Activated T-cell treated with anti-CD3 and anti-CD28 coated beads, Interleukin-2, amount 50 U/mL, for 72 hours (primary cell): ENCODE data around the gene CHTOP. TPM values are rescaled to one million over a fixed set of nuclear protein-coding genes. Genes with fewer than 3 reads are reported as not detected.

ENCODE experiments used
- ATAC-seq, 2 donors: fragments of 150-1000 bp; cut with Tn5 transposase; replicated peaks in 1 of 2; 2 replicates each; pipeline ENCODE4 v1.10.0; 2021; ENCODE audit warnings: moderate library complexity in 2 of 2, mild to moderate bottlenecking in 1 of 2
- DNase-seq, 2 donors: peaks; one replicate each; pipeline ENCODE4 v3.0.0; 2021 to 2022; ENCODE audit warnings: mixed read lengths in 1 of 2
- H3K27ac Mint-ChIP-seq: one replicate; pipeline ENCODE4 v1.8.0; 2022; ENCODE audit warnings: mild to moderate bottlenecking, moderate library complexity, mixed read lengths
- H3K27me3 Mint-ChIP-seq: one replicate; pipeline ENCODE4 v1.8.0; 2022; ENCODE audit warnings: low read depth, mixed read lengths
- H3K36me3 Mint-ChIP-seq, 2 donors: one replicate each; pipeline ENCODE4 v1.8.0; 2022; ENCODE audit warnings: mixed read lengths in 2 of 2, mild to moderate bottlenecking in 1 of 2; ENCODE audit not compliant: insufficient read depth in 2 of 2
- H3K4me1 Mint-ChIP-seq: one replicate; pipeline ENCODE4 v1.8.0; 2022; ENCODE audit warnings: low read depth, mixed read lengths
- H3K4me3 Mint-ChIP-seq, 2 donors: one replicate each; pipeline ENCODE4 v1.8.0; 2022; ENCODE audit warnings: mild to moderate bottlenecking in 2 of 2, mixed read lengths in 2 of 2, moderate library complexity in 2 of 2
- H3K9me3 Mint-ChIP-seq, 2 donors: one replicate each; pipeline ENCODE4 v1.8.0; 2022; ENCODE audit warnings: mixed read lengths in 2 of 2
- total RNA-seq, 2 donors: library from RNA; stranded (reverse); gene quantifications; one replicate each; pipeline ENCODE4 v1.2.3, GENCODE V29; 2022

Gene CHTOP
- total RNA-seq, 2 donors from 2014 or later, result 95.8 to 107 TPM

GRCh38 chr1:153608089-153608682, 25.7 kb upstream of the CHTOP start:
- no peak for DNase-seq
- H3K4me3 Mint-ChIP-seq, result no peak overlapping the region
- no peaks in the 10 kb centered on the region for H3K36me3 Mint-ChIP-seq
- no peaks in the 10 kb centered on the region for H3K9me3 Mint-ChIP-seq
- no peak overlapping the region for H3K27ac Mint-ChIP-seq
- no peak for ATAC-seq
- H3K4me1 Mint-ChIP-seq, result no peaks in the 10 kb centered on the region
- H3K27me3 Mint-ChIP-seq, result no peaks in the 10 kb centered on the region

- DNase-seq, result no peak
- ATAC-seq, result no peak
- Mint-ChIP-seq H3K9me3 (no peaks in the 10 kb centered on the region), H3K4me3 (no peak overlapping the region), H3K27me3 (no peaks in the 10 kb centered on the region), H3K4me1 (no peaks in the 10 kb centered on the region), H3K27ac (no peak overlapping the region), H3K36me3 (no peaks in the 10 kb centered on the region)
These were observed 24.9 kb upstream of the CHTOP start for GRCh38 chr1:153608742-153609584.

GRCh38 chr1:153609585-153609907, 24.3 kb upstream of the CHTOP start:
- DNase-seq (no peak), ATAC-seq (no peak)
- no peaks in the 10 kb centered on the region for H3K27me3 Mint-ChIP-seq
- H3K4me3 Mint-ChIP-seq, result no peak overlapping the region
- no peaks in the 10 kb centered on the region for H3K9me3 Mint-ChIP-seq
- no peaks in the 10 kb centered on the region for H3K36me3 Mint-ChIP-seq
- H3K27ac Mint-ChIP-seq, result no peak overlapping the region
- no peaks in the 10 kb centered on the region for H3K4me1 Mint-ChIP-seq

DNA sequence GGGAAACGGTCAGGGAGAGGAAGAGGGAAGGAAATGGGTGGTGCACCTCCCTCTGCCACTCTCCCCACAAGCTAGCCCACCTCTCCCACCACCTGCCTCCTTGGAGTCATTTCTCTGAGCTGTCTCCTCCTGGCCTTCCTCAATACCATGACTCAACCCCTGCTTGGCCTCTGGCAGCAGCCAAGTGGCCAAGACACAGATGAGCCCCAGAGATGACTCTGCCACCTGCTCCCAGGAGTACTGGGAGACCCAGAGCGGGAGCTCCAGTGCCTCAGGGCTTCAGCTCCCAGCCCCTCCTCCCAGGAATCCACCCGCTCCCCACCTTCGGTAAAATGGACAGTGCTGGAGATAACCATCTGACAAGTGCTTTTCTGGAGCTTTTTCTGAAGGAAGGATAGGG, 23.5 kb upstream of the CHTOP start:
- no peak overlapping the region for H3K27ac Mint-ChIP-seq

DNA sequence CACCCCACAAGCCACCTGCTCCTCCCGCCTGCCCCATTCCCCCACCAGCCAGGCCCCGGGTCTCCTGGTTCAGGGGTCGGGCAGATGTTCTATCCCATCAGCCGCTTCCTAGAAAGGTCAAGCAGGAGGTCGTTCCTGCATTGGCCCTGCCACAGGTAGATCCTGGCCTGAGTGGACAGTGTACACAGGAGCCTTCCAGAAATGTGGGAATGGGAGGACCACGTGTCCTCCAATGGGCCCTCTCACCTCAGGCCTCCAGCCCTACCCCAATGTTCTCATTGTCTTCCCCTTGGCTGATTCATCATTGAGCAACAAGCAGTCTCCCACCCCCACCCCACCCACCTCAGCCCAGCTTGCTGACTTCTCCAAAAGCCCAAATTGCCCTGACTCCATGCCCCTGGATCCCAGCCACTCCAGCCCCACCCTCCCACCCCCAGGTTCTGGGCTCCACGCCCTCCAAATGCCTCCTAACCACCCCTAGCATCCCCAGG, 23.0 kb upstream of the CHTOP start:
- H3K27me3 Mint-ChIP-seq, result no peaks in the 10 kb centered on the region
- DNase-seq (no peak), ATAC-seq (no peak)
- peaks cover 4% of the 10 kb centered on the region for H3K4me1 Mint-ChIP-seq
- H3K36me3 Mint-ChIP-seq, result no peaks in the 10 kb centered on the region
- H3K9me3 Mint-ChIP-seq, result no peaks in the 10 kb centered on the region
- H3K4me3 Mint-ChIP-seq, result no peak overlapping the region
- H3K27ac Mint-ChIP-seq, result no peak overlapping the region

More for the DNA sequence above, 23.5 kb upstream of the CHTOP start:
- Mint-ChIP-seq H3K27me3 (no peaks in the 10 kb centered on the region), H3K4me3 (no peak overlapping the region), H3K4me1 (no peaks in the 10 kb centered on the region), H3K36me3 (no peaks in the 10 kb centered on the region), H3K9me3 (no peaks in the 10 kb centered on the region)
- ATAC-seq (no peak), DNase-seq (no peak)

GRCh38 chr1:153611356-153611755, 22.5 kb upstream of the CHTOP start:
- Mint-ChIP-seq H3K27me3 (no peaks in the 10 kb centered on the region), H3K36me3 (no peaks in the 10 kb centered on the region), H3K4me1 (peaks cover 8% of the 10 kb centered on the region), H3K9me3 (no peaks in the 10 kb centered on the region), H3K4me3 (no peak overlapping the region), H3K27ac (no peak overlapping the region)
- ATAC-seq, result no peak
- DNase-seq, result no peak

- Mint-ChIP-seq H3K27me3 (no peaks in the 10 kb centered on the region), H3K4me3 (no peak overlapping the region), H3K9me3 (no peaks in the 10 kb centered on the region), H3K27ac (no peak overlapping the region), H3K36me3 (no peaks in the 10 kb centered on the region), H3K4me1 (peaks cover 17% of the 10 kb centered on the region)
- no peak for ATAC-seq
- DNase-seq, result no peak
These were observed 21.6 kb upstream of the CHTOP start for GRCh38 chr1:153612111-153612754.

- Mint-ChIP-seq H3K36me3 (no peaks in the 10 kb centered on the region), H3K4me1 (peaks cover 19% of the 10 kb centered on the region), H3K9me3 (no peaks in the 10 kb centered on the region), H3K4me3 (no peak within 1 kb of the TSS), H3K27ac (no peak within 1 kb of the TSS), H3K27me3 (no peaks in the 10 kb centered on the region)
- DNase-seq (no peak), ATAC-seq (no peak)
These were observed 21.0 kb upstream of the CHTOP start, which contains the start of gene S100A16 for GRCh38 chr1:153612755-153613331. TSS of gene S100A16 (minus strand) at chr1:153613137. CDS start at chr1:153608151, 4,986 bp downstream.

DNA sequence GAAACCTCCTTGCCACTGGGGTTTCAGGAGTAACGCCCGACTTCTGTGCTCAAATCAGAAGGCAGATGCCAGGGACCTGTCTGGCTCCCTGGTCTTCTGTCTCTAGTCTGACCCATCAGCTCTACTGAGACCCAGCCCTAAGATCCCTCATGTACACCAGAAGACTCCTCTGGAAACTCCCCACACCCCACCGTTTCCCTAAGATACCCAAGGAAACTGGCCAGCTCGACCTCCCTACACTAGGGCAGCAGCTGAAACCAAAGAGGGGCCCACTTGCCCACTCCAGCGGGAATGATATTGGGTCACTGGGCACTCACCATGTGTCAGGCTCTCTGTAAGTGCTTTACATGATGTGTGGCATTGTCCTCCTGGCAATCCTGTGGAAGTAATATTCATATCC, 20.5 kb upstream of the CHTOP start:
- H3K4me1 Mint-ChIP-seq, result peaks cover 19% of the 10 kb centered on the region
- no peak for ATAC-seq
- no peaks in the 10 kb centered on the region for H3K9me3 Mint-ChIP-seq
- no peak for DNase-seq
- no peak overlapping the region for H3K4me3 Mint-ChIP-seq
- H3K36me3 Mint-ChIP-seq, result no peaks in the 10 kb centered on the region
- H3K27me3 Mint-ChIP-seq, result no peaks in the 10 kb centered on the region
- no peak overlapping the region for H3K27ac Mint-ChIP-seq

- H3K27ac Mint-ChIP-seq, result no peak overlapping the region
- ATAC-seq (no peak), DNase-seq (no peak)
- peaks cover 0 to 1% of the 10 kb centered on the region in 2 donors for H3K36me3 Mint-ChIP-seq
- no peaks in the 10 kb centered on the region for H3K27me3 Mint-ChIP-seq
- H3K4me1 Mint-ChIP-seq, result peaks cover 19% of the 10 kb centered on the region
- no peaks in the 10 kb centered on the region for H3K9me3 Mint-ChIP-seq
- H3K4me3 Mint-ChIP-seq, result no peak overlapping the region
These were observed 19.5 kb upstream of the CHTOP start for GRCh38 chr1:153614189-153614900.

DNA sequence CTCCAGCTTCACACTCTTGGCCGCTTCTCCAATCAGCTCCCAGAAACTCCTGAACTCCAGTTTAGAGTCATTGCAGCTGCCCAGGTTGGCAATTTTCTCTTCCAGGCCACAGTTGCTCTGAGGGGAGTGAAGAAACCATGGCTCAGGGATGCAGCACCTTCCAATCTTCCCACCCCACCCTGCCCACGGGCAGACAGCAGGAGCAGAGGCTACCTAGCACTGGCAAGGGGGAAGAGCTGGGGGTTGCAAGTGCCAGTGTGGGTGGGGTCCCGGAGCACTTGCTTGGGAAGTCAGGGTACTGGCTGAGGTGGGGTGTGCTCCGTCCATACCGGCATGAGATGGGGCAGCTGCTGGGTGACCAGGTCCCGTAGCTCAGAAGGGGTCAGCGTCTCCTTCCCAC, 19.0 kb upstream of the CHTOP start:
- H3K4me1 Mint-ChIP-seq, result peaks cover 19% of the 10 kb centered on the region
- H3K27ac Mint-ChIP-seq, result no peak overlapping the region
- ATAC-seq (no peak), DNase-seq (no peak)
- H3K9me3 Mint-ChIP-seq, result no peaks in the 10 kb centered on the region
- no peaks in the 10 kb centered on the region for H3K27me3 Mint-ChIP-seq
- H3K4me3 Mint-ChIP-seq, result no peak overlapping the region
- peaks cover 0 to 1% of the 10 kb centered on the region in 2 donors for H3K36me3 Mint-ChIP-seq

DNA sequence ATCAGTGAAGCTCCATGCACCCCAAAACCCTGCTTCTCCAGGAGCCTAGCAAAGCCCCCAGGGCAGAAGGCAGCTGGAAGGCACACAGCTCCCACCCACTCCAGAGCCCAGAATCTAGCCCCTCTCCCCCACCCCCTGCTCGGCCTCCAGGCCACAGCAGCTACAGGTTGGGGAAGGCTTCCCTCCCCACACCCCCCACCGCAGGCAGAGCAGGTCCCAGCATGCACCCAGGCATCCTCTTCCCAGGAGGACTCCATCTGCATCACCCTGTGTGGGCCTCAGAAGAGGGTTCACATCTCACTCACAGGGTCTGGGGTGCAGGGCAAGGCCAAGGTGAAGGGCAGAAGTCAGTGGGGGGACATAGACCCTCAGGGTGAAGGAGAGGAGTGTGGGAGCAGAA, 18.5 kb upstream of the CHTOP start:
- no peak overlapping the region for H3K27ac Mint-ChIP-seq
- ATAC-seq (no peak), DNase-seq (no peak)
- H3K4me1 Mint-ChIP-seq, result peaks cover 19% of the 10 kb centered on the region
- no peaks in the 10 kb centered on the region for H3K27me3 Mint-ChIP-seq
- H3K36me3 Mint-ChIP-seq, result peaks cover 0 to 1% of the 10 kb centered on the region in 2 donors
- no peaks in the 10 kb centered on the region for H3K9me3 Mint-ChIP-seq
- no peak overlapping the region for H3K4me3 Mint-ChIP-seq
